OCI-LY7 (cell line): ENCODE results near the gene PCNX3.

ENCODE experiments used
- CTCF ChIP-seq: fragments of 200-600 bp; sonication (generic); conservative IDR thresholded peaks from 2 replicates; pipeline ENCODE4 v1.5.1; 2014; ENCODE audit warnings: mild to moderate bottlenecking, antibody characterized with exemption, low read length, moderate library complexity, mixed read lengths
- EZH2phosphoT487 ChIP-seq: fragments of 200-600 bp; sonication (generic); IDR thresholded peaks from 2 replicates; pipeline ENCODE4 v1.6.1; 2018; ENCODE audit warnings: low read depth, borderline replicate concordance, mild to moderate bottlenecking, mixed run types, antibody characterized with exemption, low read length, moderate library complexity, mixed read lengths

GRCh38 chr11:65621460-65621859 lies 5.9 kb downstream of the PCNX3 start:
- no peak for TF ChIP-seq CTCF
- no peak for TF ChIP-seq EZH2phosphoT487
